Right lobe of liver (tissue), 6 donors: ENCODE measurements around the gene A2ML1. TPM values are rescaled to one million over a fixed set of nuclear protein-coding genes. Genes with fewer than 3 reads are reported as not detected.

Experiments
- ATAC-seq, 4 donors: fragments of 200-7000 bp; cut with Tn5 transposase; one replicate each; pipeline ENCODE4 v1.9.1; 2020; ENCODE audit warnings: mild to moderate bottlenecking in 4 of 4, moderate library complexity in 4 of 4
- DNase-seq, 3 donors: peaks; one replicate each; pipeline ENCODE4 v3.0.0-alpha.2; 2020
- H3K27ac ChIP-seq, 3 donors: fragments of 200-600 bp; one replicate each; pipeline ENCODE4 v1.8.0; 2022
- H3K27me3 ChIP-seq, 2 donors: fragments of 200-600 bp; one replicate each; pipeline ENCODE4 v1.8.0; 2022
- H3K36me3 ChIP-seq, 4 donors: fragments of 200-600 bp; sonication (generic) in 1 of 4; one replicate each; pipeline versions ENCODE4 v1.5.1 to v1.8.0; 2017 to 2022; ENCODE audit warnings: control low read depth in 1 of 4
- H3K4me1 ChIP-seq, 4 donors: fragments of 200-600 bp; sonication (generic) in 1 of 4; one replicate each; pipeline versions ENCODE4 v1.5.1 to v1.8.0; 2017 to 2022; ENCODE audit warnings: control low read depth in 1 of 4
- H3K4me3 ChIP-seq, 3 donors: fragments of 200-600 bp; one replicate each; pipeline ENCODE4 v1.8.0; 2022
- H3K9me3 ChIP-seq, 4 donors: fragments of 200-600 bp; sonication (generic) in 1 of 4; one replicate each; pipeline versions ENCODE4 v1.5.1 to v1.8.0; 2017 to 2022; ENCODE audit warnings: control low read depth in 1 of 4
- CTCF ChIP-seq, 4 donors: fragments of 200-600 bp in 3 of 4; fragments of 450-650 bp in 1 of 4; IDR thresholded peaks; one replicate each; pipeline versions ENCODE4 v1.5.1 to v1.8.0; 2016 to 2022; ENCODE audit warnings: antibody characterized with exemption in 4 of 4, mild to moderate bottlenecking in 2 of 4
- POLR2A ChIP-seq: fragments of 450-650 bp; IDR thresholded peaks from one replicate; pipeline ENCODE4 v1.6.1; 2017; ENCODE audit warnings: antibody characterized with exemption, mild to moderate bottlenecking
- WGBS: methylation state at CpG from one replicate; pipeline ENCODE4 v1.1.6; 2018; ENCODE audit warnings: low coverage, low lambda C conversion rate; ENCODE audit not compliant: insufficient coverage; ENCODE audit errors: missing lambda C conversion rate; 5-methylcytosine and 5-hydroxymethylcytosine counted together
- intact Hi-C, 2 donors: fragments of 100-400 bp; cut with DNase I; formaldehyde crosslinking; loops; one replicate each; pipeline versions ENCODE4 v1.11.2 to v1.14.1; 2022
- total RNA-seq, 6 experiments: library from RNA; depleted of rRNA in 2 of 6; stranded (reverse); fragments of >200 nt in 2 of 6; fragmentation: NEBNext Ultra II Directional in 3 of 6; extraction: Animal tissue kit (Norgen Biotek cat#: 25700) in 3 of 6; gene quantifications; one replicate each; pipeline versions ENCODE4 v1.1.0 to v1.2.4, GENCODE V29; 2016 to 2023
- donor health status: DM: no; HTN: yes; CAD: no.
- donor health status: DM: no; HTN: no; CAD: no.
- donor health status: DM: no; HTN: no; CAD: no.
- donor health status: DM: no; HTN: yes; CAD: no.
- donor health status: DM: no; HTN: yes; CAD: no.

A2ML1 gene
- total RNA-seq, 6 experiments from 2014 or later, result 0.07 TPM; not detected in 5

- WGBS, result 77% methylated on average over 6 of the region's 6 CpGs
- H3K4me1 ChIP-seq, result no peaks in the 10 kb centered on the region
- no peak overlapping the region for H3K27ac ChIP-seq
- H3K36me3 ChIP-seq, result no peaks in the 10 kb centered on the region
- H3K27me3 ChIP-seq, result no peaks in the 10 kb centered on the region
- no peak for ATAC-seq
- no peak overlapping the region for H3K4me3 ChIP-seq
- no peak for DNase-seq
- no peaks in the 10 kb centered on the region for H3K9me3 ChIP-seq
- no peak for TF ChIP-seq POLR2A
- TF ChIP-seq CTCF (IDR thresholded peaks at IDR 0.05), result no peak
- intact Hi-C loops, result loop anchor here in 1 of 2 donors (5.0 kb wide), 1 partner anchor 209 kb away; no protein-coding TSS in a partner anchor
Measured at GRCh38 chr12:8886502-8887284, 64.3 kb downstream of the A2ML1 start.

GRCh38 chr12:8887285-8887715, 64.9 kb downstream of the A2ML1 start:
- no peak for TF ChIP-seq POLR2A
- TF ChIP-seq CTCF (IDR thresholded peaks at IDR 0.05), result no peak
- Histone ChIP-seq H3K4me3 (no peak overlapping the region), H3K9me3 (no peaks in the 10 kb centered on the region), H3K36me3 (no peaks in the 10 kb centered on the region), H3K27ac (no peak overlapping the region), H3K27me3 (no peaks in the 10 kb centered on the region), H3K4me1 (no peaks in the 10 kb centered on the region)
- WGBS, result 70% methylated on average over 4 of the region's 4 CpGs
- DNase-seq (no peak), ATAC-seq (no peak)
- intact Hi-C loops, result loop anchor here in 1 of 2 donors (5.0 kb wide), 1 partner anchor 210 kb away; no protein-coding TSS in a partner anchor

- TF ChIP-seq CTCF (IDR thresholded peaks at IDR 0.05) (peak; percentile 74 to 90 (median 86)), POLR2A (no peak)
- ATAC-seq, result peak; percentile 77 to 87 (median 82)
- H3K27ac ChIP-seq, result no peak overlapping the region
Measured at GRCh38 chr12:8890313-8891085, 68.1 kb downstream of the A2ML1 start.

GRCh38 chr12:8891976-8892375, 69.6 kb downstream of the A2ML1 start:
- no peak for TF ChIP-seq CTCF (IDR thresholded peaks at IDR 0.05)
- no peak for TF ChIP-seq POLR2A
- Histone ChIP-seq H3K27ac (no peak overlapping the region), H3K4me3 (no peak overlapping the region), H3K27me3 (no peaks in the 10 kb centered on the region), H3K4me1 (no peaks in the 10 kb centered on the region), H3K9me3 (no peaks in the 10 kb centered on the region), H3K36me3 (no peaks in the 10 kb centered on the region)
- ATAC-seq (no peak), DNase-seq (no peak)
- intact Hi-C loops, result no loop called here
- WGBS, result 94% methylated on average over 3 of the region's 3 CpGs

More at GRCh38 chr12:8890313-8891085, 68.1 kb downstream of the A2ML1 start:
- WGBS, result 15% methylated on average over 12 of the region's 14 CpGs
- no peaks in the 10 kb centered on the region for H3K4me1 ChIP-seq
- peak overlapping the region; percentile 17 to 46 (median 43) for H3K4me3 ChIP-seq
- DNase-seq, result peak in 2 of 3 donors; percentile 35 to 49
- no peaks in the 10 kb centered on the region for H3K27me3 ChIP-seq
- intact Hi-C loops, result no loop called here
- no peaks in the 10 kb centered on the region for H3K9me3 ChIP-seq
- no peaks in the 10 kb centered on the region for H3K36me3 ChIP-seq
